ENCODE results near the gene GTF3A.
A peak's percentile ranks its signal among the peaks of the same experiment; 100 is the strongest.
"Not testable (repeated sequence)": the region's sequence is repeated elsewhere in the genome, so short reads cannot be mapped to it uniquely, and the experiment has no call there.

Gene GTF3A

DNA sequence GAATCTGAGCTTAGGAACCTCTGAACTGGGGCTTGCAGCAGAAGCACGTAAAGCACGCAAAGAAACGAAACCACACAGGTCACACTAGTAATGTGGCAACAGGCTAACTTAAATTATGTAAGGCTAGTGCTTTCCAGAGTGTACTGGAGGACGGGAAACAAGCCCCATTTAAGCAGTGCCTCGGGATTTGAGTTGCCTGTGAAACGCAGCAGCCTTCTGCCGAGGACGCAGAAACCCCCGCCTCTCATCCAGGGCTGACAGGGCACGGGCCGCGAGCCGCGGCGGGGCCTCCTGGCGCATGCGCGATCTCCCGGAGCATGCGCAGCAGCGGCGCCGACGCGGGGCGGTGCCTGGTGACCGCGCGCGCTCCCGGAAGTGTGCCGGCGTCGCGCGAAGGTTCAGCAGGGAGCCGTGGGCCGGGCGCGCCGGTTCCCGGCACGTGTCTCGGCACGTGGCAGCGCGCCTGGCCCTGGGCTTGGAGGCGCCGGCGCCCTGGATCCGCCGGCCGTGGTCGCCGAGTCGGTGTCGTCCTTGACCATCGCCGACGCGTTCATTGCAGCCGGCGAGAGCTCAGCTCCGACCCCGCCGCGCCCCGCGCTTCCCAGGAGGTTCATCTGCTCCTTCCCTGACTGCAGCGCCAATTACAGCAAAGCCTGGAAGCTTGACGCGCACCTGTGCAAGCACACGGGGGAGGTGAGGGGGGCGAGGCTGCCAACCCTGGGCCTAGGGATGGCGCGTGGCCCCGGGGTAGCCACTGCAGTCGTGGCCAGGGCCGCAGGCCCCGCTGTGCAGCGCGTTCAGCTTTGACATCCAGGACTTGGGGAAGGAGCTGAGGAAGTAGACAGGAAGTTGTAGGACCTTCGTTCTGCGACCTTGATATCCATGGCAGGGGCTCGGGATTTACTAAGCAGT is at the start of gene GTF3A:
Gene GTF3A (plus strand): TSS at position 374 of the 912 bp plus-strand sequence.
- DNase-seq = peak; percentile 65

DNA sequence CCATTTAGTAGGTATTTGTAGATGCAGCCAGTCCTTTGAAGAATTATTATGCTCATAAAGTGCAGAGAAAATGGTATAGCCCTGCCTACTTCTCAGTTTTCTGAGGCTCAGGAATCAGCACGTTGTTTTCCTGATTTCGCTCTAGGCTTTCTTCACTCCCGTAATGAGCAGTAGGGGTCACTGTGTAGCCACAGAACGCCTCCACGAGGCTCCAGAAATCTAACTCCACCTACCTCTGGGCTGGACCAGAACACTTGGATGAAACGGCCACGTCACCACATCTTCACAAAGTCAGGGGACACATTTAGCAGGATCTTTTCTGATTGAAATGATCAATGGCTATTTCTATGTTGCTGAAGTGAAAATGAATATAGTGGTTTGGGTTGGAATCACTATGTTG is 49.8 kb upstream of the GTF3A start:
- peak; percentile 22 for DNase-seq

- peak; percentile 21 for DNase-seq
Measured at GRCh38 chr13:27375686-27376326, 48.6 kb upstream of the GTF3A start.

- DNase-seq = no peak
Measured at GRCh38 chr13:27379126-27379525, 45.3 kb upstream of the GTF3A start.

DNA sequence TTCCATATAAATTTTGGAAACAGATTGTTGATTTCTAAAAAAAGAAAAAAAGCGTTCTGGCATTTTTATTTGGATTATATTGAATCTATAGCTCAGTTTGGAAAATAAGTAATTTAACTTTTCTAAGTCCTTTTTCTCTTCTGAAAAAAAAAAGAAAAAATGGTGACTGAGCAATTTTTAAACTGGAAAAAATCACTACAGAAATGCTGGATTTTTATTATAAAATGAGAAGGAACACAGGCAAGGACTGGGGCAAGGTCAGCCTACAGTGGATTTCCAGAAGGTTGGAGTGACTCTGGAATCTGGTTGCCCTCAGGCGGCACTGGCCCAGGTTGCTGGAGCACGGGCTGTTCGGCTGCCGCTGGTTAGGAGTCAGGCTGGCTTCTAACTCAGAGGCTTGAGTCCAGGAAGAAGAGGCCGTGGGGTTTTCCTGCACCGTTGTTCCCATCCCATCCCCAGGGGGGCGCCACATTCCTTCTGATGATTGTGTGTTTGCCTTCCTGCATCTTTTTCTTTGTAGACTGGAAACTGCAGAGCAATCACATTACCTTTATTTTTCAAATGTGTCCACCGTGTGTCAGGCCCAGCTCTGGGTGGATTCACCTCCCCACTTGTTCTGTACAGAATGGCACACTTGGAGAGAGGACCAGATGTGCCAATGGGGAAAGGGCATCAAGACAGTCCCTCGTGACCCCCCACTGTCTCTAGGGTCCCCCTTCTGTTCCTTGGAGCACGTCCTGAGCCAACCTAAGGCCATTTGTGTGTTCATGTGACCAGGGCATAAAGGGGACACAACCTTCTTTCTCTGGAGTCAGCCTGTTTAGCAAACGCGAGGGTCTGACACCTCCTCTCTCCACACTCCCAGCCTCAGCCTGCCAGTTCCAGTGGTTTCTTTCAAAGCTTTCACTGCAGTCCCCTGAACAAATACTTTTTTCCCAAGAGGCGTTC is 44.5 kb upstream of the GTF3A start:
- no peak for DNase-seq

DNA sequence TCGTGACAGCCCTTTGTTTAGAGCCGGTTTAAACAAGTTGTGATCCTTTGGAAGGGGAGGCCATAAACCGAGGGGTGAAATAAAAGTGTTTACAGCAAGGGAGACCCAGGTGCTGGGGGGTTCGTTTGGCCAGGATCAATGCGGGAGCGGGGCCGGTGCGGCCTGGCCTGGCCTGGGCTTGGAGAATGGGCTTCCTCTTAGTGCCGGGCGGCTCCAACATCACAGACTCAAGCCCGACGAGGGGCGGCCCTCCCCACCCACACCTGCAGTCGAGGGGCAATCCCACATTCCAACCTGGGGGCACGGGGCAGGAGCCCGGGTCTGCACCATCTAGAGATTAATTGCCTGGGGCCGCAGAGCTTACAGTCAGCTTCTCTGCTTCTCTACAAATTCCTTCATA is 42.8 kb upstream of the GTF3A start:
- no peak for DNase-seq

DNA sequence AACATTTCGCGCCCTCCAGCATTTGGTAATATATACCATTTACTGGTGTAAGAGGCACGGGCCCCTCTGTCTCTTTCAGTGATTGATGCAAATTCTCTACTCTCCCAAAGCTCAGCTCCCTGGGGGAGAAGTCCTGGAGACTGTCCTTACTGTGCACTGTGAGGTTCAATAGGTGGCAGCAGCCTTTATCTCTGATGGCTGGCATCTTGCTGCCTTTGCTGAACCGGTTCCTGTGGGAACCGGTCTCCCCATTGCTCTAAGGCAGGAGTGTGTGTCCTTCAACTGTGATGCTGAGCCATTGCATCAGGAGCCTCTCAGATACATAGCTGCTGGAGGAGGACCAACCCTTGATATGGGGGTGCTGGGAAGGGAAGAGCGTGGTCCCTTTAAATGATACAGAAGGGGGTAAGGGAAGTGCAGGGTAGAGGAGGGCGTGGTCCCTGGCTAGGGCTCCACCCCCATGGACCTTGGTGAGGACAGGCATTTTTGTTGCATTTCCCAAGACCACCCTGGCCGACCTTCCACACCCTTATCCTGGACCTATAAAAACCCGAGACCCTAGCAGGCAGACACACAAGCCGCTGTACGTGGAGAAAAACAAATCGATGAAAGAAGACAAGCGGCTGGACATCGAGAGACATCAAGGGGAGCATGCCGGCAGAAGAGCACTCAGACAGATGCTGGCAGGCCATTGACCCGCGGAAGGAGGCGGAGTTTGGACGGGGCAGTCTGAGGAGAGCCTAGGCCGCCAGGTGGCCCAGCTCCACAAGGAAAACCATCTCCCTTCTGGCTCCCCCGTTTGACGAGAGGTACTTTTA is 41.1 kb upstream of the GTF3A start:
- no peak for DNase-seq

- no peak for DNase-seq
Measured at GRCh38 chr13:27384285-27384684, 40.1 kb upstream of the GTF3A start.

GRCh38 chr13:27388241-27388640 is 36.2 kb upstream of the GTF3A start:
- no peak for DNase-seq

GRCh38 chr13:27389891-27390290 is 34.5 kb upstream of the GTF3A start:
- DNase-seq = no peak

- DNase-seq = no peak
Measured at GRCh38 chr13:27391471-27391870, 32.9 kb upstream of the GTF3A start.

DNA sequence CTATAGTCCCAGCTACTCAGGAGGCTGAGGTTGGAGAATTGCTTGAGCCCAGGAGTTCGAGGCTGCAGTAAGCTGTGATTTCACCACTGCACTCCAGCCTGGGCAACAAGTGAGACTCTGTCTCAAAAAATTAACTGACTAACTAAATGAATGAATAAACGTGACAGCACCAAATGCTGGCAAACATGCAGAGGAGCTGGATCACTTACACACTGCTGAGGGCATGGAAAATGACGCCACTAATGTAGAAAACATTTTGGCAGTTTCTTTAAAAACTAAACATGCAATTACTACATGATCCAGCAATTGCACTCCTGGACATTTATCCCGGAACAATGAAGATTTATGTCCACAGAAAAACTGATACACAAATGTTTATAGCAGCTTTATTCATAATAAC is 31.3 kb upstream of the GTF3A start:
- DNase-seq = no peak

GRCh38 chr13:27395007-27395510 is 29.4 kb upstream of the GTF3A start:
- DNase-seq = no peak

DNA sequence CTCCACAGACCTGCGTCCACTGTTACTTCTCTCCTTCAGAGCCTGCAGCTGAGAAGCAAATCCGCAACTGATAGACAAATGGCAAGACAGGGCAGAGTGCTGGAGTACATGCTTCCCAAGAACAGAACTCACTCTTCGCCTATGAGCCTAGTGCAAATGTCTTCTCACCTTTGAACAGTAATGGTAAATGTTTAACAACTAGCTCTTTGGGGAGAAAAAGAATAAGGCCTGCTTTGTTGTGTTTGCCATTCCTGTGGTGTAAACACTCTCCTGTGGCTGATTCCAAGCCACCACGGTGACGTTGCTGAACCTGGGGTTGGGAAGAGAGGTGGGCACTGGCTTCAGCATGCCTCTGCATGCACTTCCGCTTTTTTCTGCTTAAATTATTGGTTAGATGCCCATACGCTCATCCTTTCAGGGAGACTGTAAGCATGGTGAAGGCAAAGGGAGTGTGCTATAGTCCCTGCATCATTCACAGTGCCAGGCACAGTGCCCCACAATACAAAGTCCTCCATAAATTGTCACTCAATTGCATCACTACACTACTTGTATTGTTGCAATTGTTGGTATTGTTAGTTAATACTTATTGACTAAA is 28.1 kb upstream of the GTF3A start:
- no peak for DNase-seq

GRCh38 chr13:27398360-27398759 is 26.1 kb upstream of the GTF3A start:
- no peak for DNase-seq

- not testable (repeated sequence) for DNase-seq
Measured at GRCh38 chr13:27400405-27400804, 24.0 kb upstream of the GTF3A start.

DNA sequence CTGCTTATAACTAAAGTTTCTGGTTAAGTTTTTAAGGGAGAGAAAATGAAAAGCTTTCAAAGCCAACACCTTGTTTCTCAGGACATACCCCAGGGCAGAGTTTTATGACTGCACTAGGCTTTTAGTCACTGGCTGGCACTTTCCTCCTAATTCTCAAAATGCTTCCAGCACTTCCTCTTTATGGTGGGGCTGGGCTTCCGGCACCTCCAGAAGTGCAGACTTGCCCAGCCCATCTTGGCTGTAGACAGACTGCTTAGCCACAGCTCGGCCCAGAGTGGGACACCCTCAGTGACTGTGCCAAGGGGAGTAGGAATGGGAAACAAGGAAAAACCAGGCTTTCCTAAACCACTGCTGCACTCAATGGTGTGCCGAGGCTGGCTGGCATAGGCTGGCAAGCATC is 23.2 kb upstream of the GTF3A start:
- no peak for DNase-seq

GRCh38 chr13:27403203-27403678 is 21.2 kb upstream of the GTF3A start:
- DNase-seq = no peak

DNA sequence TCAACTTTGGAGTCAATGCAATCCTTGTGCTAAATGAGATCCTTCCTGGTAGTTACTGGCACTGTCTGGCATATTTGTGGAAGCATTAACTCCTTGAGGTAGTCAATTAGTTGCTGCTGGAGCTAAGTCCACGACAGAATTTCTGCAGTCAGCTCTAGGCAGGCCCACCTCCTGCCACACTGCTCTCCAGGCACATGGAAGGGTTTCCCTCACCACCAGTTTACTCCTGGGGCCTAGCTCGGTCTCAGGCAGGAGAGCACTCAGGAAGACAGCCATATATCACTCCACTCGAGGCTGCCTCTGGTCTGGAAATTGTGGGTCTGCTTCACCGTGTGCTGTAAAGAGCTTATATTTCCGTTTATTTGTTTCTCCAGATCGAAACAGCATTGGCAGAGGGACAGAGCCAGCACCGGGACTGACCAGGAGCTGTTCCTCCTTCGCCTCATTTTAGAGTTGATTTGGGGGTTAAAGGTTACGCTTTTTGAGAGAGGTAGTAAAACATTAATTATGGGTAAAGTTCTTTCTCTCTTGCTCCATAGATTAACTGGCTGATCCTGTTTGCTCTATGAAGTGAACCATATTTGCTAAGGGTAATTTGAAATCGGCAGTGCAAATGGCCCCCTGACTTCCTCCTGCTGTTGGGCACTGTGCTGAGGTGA is 20.6 kb upstream of the GTF3A start:
- DNase-seq = no peak

DNA sequence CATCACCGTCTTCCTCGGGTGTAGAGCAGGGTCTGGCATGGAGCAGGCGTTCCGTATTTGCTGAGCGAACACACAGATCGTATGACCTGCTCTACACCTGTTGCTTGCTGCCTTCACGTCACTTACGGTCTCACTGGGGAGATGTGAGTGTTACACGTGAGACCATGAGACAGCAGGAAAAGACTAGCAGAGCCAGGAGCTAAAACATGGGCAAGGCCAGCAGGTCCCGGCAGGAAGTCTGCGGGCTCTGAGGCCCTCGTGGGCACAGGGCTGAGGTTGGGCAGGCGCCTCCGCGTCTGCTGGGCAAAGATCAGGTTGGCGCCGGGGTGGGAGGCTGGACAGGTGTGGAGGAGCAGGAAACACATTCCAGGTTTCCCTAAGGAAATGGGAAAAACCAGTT is 19.7 kb upstream of the GTF3A start:
- no peak for DNase-seq

- no peak for DNase-seq
Measured at GRCh38 chr13:27405546-27406134, 18.8 kb upstream of the GTF3A start.
